Stimulated activated naive B cell treated with anti-CD40 and anti-IgM and Interleukin-4, amounts not matched to agents 10 μg/mL and 1 μg/mL and 100 μg/mL, for 72 hours (primary cell): ENCODE data around the gene CIAO3.

ENCODE experiments used
- ATAC-seq, 2 donors: fragments of 150-1000 bp; cut with Tn5 transposase; replicated peaks; 2 replicates each; pipeline ENCODE4 v1.10.0; 2021; ENCODE audit warnings: moderate library complexity in 1 of 2
- DNase-seq: peaks from one replicate; pipeline ENCODE4 v3.0.0; 2021
- H3K27ac Mint-ChIP-seq: one replicate; pipeline ENCODE4 v1.8.0; 2022; ENCODE audit warnings: mild to moderate bottlenecking, mixed read lengths
- H3K27me3 Mint-ChIP-seq, 2 donors: one replicate each; pipeline ENCODE4 v1.8.0; 2022; ENCODE audit warnings: mixed read lengths in 2 of 2
- H3K36me3 Mint-ChIP-seq, 2 donors: one replicate each; pipeline ENCODE4 v1.8.0; 2022; ENCODE audit warnings: mixed read lengths in 2 of 2, mild to moderate bottlenecking in 1 of 2
- H3K4me1 Mint-ChIP-seq, 2 donors: one replicate each; pipeline ENCODE4 v1.8.0; 2022; ENCODE audit warnings: mixed read lengths in 2 of 2, mild to moderate bottlenecking in 1 of 2
- H3K4me3 Mint-ChIP-seq, 2 donors: one replicate each; pipeline ENCODE4 v1.8.0; 2022; ENCODE audit warnings: mild to moderate bottlenecking in 2 of 2, mixed read lengths in 2 of 2, moderate library complexity in 1 of 2
- H3K9me3 Mint-ChIP-seq, 2 donors: one replicate each; pipeline ENCODE4 v1.8.0; 2022; ENCODE audit warnings: mixed read lengths in 2 of 2, mild to moderate bottlenecking in 1 of 2

CIAO3 gene

DNA sequence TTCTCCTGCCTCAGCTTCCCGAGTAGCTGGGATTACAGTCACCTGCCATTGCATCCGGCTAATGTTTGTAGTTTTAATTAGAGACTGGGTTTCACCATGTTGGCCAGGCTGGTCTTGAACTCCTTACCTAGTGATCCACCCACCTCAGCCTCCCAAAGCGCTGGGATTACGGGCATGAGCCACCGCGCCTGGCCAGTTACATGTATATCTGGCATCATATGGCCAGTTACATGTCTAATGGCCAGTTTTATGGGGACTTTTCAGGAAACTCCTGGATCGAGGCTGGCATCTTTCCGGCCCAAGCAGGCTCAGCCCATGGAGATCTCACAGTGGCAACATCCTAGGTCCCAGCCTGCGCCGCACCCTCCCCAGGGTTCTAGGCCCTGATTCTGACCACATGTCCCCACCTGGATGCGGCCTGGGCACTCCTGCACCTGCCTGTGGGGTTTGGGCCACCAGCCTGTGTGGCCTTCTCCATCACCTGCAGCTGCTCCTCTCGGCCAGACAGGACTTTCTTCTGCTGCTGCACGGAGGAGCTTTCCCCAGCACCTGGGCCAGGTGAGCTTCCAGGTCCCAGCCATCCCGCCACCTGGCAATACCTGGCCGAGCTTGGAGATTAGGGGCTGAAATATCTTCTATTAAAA, 1.3 kb upstream of the CIAO3 start:
- H3K4me3 Mint-ChIP-seq, result peak overlapping the region; percentile 84 to 89
- H3K27ac Mint-ChIP-seq, result peak overlapping the region; percentile 86

DNA sequence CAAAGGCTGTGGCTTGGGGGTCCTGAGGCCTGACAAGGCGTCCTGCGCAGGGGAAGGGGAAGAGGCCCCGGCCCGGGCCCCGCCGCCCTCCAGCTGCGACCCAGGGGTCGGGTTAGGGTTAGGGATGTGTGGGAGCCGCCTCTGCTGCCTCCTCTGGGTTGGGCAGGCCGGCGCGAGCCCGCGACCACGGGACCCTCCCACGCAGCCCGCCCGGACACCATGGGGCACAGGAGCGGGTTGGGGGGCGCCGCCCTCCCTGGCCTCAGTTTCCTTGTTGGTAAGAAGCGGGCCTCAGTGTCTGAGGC, 386 bp downstream of the CIAO3 start:
- ATAC-seq, result peak; percentile 29 to 50
- H3K4me1 Mint-ChIP-seq, result peaks cover 11 to 33% of the 10 kb centered on the region in 2 donors

More for the DNA sequence above, 1.3 kb upstream of the CIAO3 start:
- ATAC-seq (no peak), DNase-seq (no peak)
- no peaks in the 10 kb centered on the region for H3K9me3 Mint-ChIP-seq
- peaks cover 10 to 31% of the 10 kb centered on the region in 2 donors for H3K4me1 Mint-ChIP-seq
- H3K36me3 Mint-ChIP-seq, result peaks cover 8% of the 10 kb centered on the region in 2 donors
- H3K27me3 Mint-ChIP-seq, result peaks cover 0 to 9% of the 10 kb centered on the region in 2 donors

DNA sequence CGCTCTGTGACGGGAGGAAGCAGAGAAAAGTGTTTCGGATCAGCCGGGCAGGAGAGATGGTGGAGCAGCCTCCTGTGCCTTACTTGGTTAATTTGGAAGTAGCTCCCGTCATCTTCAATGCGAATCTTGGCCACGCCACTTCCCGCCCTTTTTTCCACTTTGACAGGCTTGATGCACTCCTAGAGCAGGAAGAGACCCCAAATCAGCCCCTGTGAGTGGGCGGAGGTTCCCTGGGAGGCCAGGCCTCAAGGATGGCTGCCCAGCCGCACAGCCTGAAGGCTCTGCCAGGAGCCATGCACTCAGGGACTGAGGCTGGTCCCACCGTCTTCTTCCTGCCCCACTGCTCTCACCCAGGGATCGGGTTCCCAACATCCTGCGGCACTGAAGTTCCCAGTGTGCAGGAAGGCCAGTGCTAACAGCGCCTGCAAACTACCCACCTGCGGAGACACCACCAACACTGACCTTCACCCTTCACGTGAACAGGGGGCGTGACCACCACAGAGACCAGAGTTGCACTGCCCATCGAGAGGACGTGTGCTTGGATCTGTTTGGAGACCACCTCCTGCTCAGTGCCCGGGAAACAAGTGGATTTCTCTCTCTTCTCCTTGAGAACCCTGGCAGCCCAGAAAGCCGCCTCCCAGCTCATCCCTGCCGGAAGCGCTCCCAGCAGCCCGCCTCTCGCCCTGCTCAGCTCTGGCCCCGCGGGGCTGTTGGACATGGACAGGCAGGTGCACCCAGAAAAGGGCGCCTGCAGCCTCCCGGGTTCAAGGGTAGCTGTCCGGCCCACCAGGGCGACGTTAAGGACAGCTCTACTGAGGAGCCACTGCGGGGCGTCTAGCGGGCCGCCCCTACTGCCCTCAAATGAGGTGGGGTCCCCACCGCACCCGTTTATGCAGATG, 988 bp downstream of the CIAO3 start:
- Mint-ChIP-seq H3K4me3 (peak overlapping the region; percentile 84 to 89), H3K4me1 (peaks cover 14 to 38% of the 10 kb centered on the region in 2 donors), H3K27ac (peak overlapping the region; percentile 91), H3K9me3 (no peaks in the 10 kb centered on the region), H3K27me3 (no peaks in the 10 kb centered on the region), H3K36me3 (peaks cover 18 to 26% of the 10 kb centered on the region in 2 donors)
- DNase-seq (no peak), ATAC-seq (peak in 1 of 2 donors; percentile 2)

More for the DNA sequence above, 386 bp downstream of the CIAO3 start:
- H3K9me3 Mint-ChIP-seq, result no peaks in the 10 kb centered on the region
- peak overlapping the region; percentile 91 for H3K27ac Mint-ChIP-seq
- DNase-seq, result no peak
- H3K36me3 Mint-ChIP-seq, result peaks cover 15 to 22% of the 10 kb centered on the region in 2 donors
- peak overlapping the region; percentile 84 to 89 for H3K4me3 Mint-ChIP-seq
- H3K27me3 Mint-ChIP-seq, result no peaks in the 10 kb centered on the region

DNA sequence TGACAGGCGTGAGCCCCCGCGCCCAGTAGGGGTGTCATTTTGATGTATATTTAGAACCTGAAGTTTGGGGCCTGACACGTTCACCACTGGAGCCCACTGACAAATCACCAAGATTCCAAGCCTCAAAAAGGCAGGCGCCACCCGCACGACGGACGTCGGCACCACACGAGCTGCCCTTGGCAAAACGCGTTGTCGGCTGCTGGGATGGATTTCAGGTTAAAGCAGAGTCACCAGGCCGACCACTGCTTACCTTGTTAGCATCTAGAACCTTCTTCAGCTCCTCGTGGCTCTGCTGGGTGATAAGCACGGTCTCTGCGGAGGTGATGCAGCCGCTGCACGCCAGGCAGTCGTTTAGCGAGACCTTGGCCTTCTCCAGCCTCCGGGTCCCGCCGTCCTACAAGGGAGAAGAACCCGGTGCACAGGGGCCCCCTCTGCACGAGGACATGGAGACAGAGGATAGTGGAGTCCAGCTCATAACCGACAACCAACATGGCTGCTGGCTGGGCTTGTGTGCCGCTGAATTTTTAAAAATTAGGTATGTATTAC, 3.8 kb downstream of the CIAO3 start:
- Mint-ChIP-seq H3K27me3 (no peaks in the 10 kb centered on the region), H3K4me3 (no peak overlapping the region), H3K9me3 (no peaks in the 10 kb centered on the region), H3K27ac (no peak overlapping the region), H3K4me1 (peaks cover 14 to 38% of the 10 kb centered on the region in 2 donors), H3K36me3 (peaks cover 27 to 41% of the 10 kb centered on the region in 2 donors)
- no peak for ATAC-seq
- no peak for DNase-seq

GRCh38 chr16:735982-736453, 4.8 kb downstream of the CIAO3 start:
- Mint-ChIP-seq H3K27ac (no peak overlapping the region), H3K9me3 (no peaks in the 10 kb centered on the region), H3K27me3 (no peaks in the 10 kb centered on the region), H3K4me1 (peaks cover 14 to 38% of the 10 kb centered on the region in 2 donors), H3K4me3 (no peak overlapping the region), H3K36me3 (peaks cover 27 to 41% of the 10 kb centered on the region in 2 donors)
- DNase-seq, result no peak
- ATAC-seq, result no peak

DNA sequence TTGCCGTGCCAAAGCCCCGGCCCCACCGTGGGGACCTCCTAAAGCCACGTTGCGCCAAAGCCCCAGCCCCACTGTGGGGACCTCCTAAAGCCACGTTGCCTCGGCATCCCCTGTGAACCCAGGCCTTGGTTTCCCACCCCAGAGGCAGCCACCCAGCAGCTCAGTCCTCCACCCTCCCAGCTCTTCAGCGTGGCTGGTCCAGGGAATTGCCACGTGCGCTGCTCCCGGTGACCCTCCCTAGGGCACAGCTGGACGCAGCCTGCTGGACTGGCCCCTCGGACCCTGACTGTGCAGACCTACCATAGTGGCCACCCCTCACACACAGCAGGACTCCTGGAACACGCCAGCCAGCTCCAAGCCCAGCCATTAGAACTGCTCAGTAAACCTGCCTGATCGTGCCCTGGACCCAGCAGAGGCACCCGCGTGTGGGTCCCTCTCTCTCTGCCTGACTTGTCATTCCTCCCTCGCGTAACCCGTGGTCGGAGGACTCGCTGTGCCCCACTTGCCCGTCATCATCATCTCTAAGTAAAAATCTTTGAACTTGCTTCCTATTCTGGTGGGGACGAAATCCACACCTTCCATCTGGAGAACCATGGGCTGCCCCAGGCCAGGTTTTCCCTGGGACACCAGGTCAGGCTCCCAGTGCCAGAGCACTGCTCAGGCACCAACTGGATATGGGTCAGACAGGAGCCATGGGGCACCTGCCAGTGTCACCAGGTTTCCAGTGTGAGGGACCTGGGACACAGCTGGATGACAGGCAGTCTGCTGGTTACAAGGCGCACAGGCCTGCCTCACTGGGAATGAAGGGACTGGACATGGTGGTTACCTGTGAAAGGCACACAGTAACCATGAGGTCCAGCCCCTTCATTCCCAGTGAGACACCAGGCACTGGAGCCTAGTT, 5.6 kb downstream of the CIAO3 start:
- Mint-ChIP-seq H3K4me1 (peaks cover 14 to 37% of the 10 kb centered on the region in 2 donors), H3K27me3 (no peaks in the 10 kb centered on the region), H3K4me3 (no peak overlapping the region), H3K27ac (no peak overlapping the region), H3K9me3 (no peaks in the 10 kb centered on the region), H3K36me3 (peaks cover 27 to 41% of the 10 kb centered on the region in 2 donors)
- ATAC-seq, result no peak
- no peak for DNase-seq

DNA sequence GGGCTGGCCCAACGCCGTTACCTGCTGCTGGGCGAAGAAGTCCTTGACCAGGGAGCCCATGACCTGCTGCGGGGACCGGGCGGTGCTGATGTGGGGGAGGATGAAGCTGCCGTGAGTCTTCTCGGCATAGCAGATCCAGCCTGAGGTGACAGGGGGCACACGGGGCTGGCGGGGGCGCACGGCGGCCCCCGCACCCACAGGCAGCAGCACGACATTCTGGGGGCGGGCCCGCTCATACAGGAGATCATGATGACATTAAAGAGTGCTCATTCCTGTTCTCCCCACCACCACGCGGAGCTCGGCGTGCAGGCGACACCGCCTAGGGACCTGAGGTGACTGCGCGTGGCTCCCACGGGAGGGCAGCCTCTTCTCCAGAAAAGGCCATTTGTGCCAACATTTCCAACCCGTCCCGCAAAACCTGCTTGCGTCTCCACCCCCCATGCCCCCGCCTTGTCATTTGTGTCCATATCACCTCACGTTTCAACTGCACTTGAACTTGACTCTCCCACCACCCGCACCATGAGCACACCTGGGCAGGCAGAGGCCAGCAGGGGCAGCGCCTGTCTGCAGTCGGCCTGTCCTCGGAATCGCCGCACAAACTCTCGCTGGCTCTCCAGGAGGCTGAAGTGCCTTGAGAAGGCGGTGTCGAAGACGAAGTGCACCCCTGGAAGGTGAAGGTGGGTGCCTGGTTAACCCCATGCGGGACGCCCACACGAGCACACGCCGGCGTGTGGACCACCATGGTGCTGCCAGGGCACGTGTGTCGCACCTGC, 6.4 kb downstream of the CIAO3 start:
- no peaks in the 10 kb centered on the region for H3K9me3 Mint-ChIP-seq
- H3K4me3 Mint-ChIP-seq, result no peak overlapping the region
- no peak overlapping the region for H3K27ac Mint-ChIP-seq
- ATAC-seq (no peak), DNase-seq (no peak)
- no peaks in the 10 kb centered on the region for H3K27me3 Mint-ChIP-seq
- peaks cover 11 to 29% of the 10 kb centered on the region in 2 donors for H3K4me1 Mint-ChIP-seq
- peaks cover 27 to 41% of the 10 kb centered on the region in 2 donors for H3K36me3 Mint-ChIP-seq

DNA sequence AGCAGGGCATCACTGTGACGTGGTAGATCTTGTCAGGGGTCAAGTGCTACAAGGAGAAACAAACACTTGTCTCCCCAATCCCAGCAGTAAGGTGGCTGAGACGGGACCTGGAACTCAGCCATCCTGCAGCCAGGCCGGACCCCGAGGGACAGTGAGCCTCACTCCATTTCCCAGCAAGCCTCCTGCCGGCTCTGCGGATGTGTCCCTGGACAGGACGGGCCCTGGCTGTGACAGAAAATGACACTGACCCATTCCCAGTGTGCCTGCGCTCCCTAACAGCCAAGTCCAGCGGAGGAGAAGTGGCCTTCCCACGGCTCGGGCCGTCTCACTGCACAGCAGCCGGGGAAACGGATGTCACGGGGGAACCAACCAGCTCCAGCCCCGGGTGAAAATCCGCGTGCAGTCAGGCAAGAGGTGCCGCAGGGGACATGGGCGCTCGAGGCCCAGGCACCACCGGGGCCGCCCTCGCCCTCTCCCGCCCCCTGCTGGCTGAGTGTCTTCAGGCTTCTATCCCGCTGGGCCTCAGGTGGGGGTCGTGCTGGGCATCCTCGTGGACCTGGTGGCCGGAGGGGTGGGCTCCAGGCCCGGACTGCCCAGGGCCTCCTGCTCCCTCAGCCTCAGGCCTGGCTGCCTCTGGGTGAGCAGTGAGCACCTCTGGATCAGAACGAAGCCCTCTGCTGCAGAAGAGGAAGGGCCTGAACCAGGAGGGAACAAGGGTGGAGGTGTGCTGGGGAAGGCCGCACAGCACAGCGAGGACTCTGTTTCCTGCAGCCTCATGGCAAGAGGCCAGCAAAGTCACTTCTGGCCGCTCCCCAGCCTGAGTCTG, 7.2 kb downstream of the CIAO3 start:
- Mint-ChIP-seq H3K9me3 (no peaks in the 10 kb centered on the region), H3K27me3 (no peaks in the 10 kb centered on the region), H3K4me1 (peaks cover 9 to 21% of the 10 kb centered on the region in 2 donors), H3K4me3 (no peak overlapping the region), H3K27ac (no peak overlapping the region), H3K36me3 (peaks cover 25 to 41% of the 10 kb centered on the region in 2 donors)
- DNase-seq (no peak), ATAC-seq (no peak)

- Mint-ChIP-seq H3K9me3 (no peaks in the 10 kb centered on the region), H3K36me3 (peaks cover 23 to 39% of the 10 kb centered on the region in 2 donors), H3K4me3 (no peak overlapping the region), H3K27ac (peak overlapping the region; percentile 56), H3K4me1 (peaks cover 7 to 14% of the 10 kb centered on the region in 2 donors), H3K27me3 (no peaks in the 10 kb centered on the region)
- ATAC-seq (no peak), DNase-seq (no peak)
Observed at GRCh38 chr16:732936-733335, 7.9 kb downstream of the CIAO3 start.

GRCh38 chr16:732332-732731, 8.5 kb downstream of the CIAO3 start:
- H3K9me3 Mint-ChIP-seq, result no peaks in the 10 kb centered on the region

GRCh38 chr16:730666-731509, 9.9 kb downstream of the CIAO3 start:
- H3K4me3 Mint-ChIP-seq, result no peak overlapping the region
- peaks cover 4 to 15% of the 10 kb centered on the region in 2 donors for H3K4me1 Mint-ChIP-seq
- no peaks in the 10 kb centered on the region for H3K9me3 Mint-ChIP-seq
- H3K36me3 Mint-ChIP-seq, result peaks cover 13 to 24% of the 10 kb centered on the region in 2 donors
- peak overlapping the region; percentile 14 for H3K27ac Mint-ChIP-seq
- H3K27me3 Mint-ChIP-seq, result no peaks in the 10 kb centered on the region
- ATAC-seq, result no peak
- no peak for DNase-seq

More at GRCh38 chr16:732332-732731, 8.5 kb downstream of the CIAO3 start:
- Mint-ChIP-seq H3K27ac (peak overlapping the region; percentile 56), H3K4me3 (no peak overlapping the region), H3K27me3 (no peaks in the 10 kb centered on the region), H3K36me3 (peaks cover 19 to 35% of the 10 kb centered on the region in 2 donors), H3K4me1 (peaks cover 4 to 8% of the 10 kb centered on the region in 2 donors)
- no peak for DNase-seq
- no peak for ATAC-seq
